Mammary epithelial cell (primary cell): ENCODE results near the gene C7orf57.

Experiments used
- CTCF ChIP-seq, 2 donors: IDR thresholded peaks in 1 of 2; conservative IDR thresholded peaks in 1 of 2; 2 replicates each; pipeline ENCODE4 v1.5.1; 2011 to 2012; ENCODE audit warnings: inconsistent platforms in 2 of 2, low read length in 2 of 2, mild to moderate bottlenecking in 2 of 2, control low read depth in 1 of 2, low read depth in 1 of 2; ENCODE audit not compliant: insufficient read depth in 1 of 2; ENCODE audit errors: extremely low read depth in 1 of 2
- EZH2 ChIP-seq: IDR thresholded peaks from 2 replicates; pipeline ENCODE4 v1.6.1; 2012; ENCODE audit warnings: low read length, inconsistent platforms, borderline replicate concordance

- TF ChIP-seq CTCF (conservative IDR thresholded peaks at IDR 0.05 in 1 of 2, IDR thresholded peaks at IDR 0.05 in 1 of 2; ENCODE audit: extremely low read depth in 1 of 2, insufficient read depth in 1 of 2, low read depth in 1 of 2, low read length in 2 of 2) (no peak), EZH2 (no peak)
Measured at GRCh38 chr7:48110868-48111267, 75.5 kb downstream of the C7orf57 start.
